Calu3 (cell line): ENCODE results near the gene PCSK6. TPM values are rescaled to one million over a fixed set of nuclear protein-coding genes. Genes with fewer than 3 reads are reported as not detected.

ENCODE experiments used
- BruUV-seq: library from RNA; stranded (reverse); fragments of 400-500 nt; replicated peaks from 2 replicates; lab custom pipeline; 2021; lab: Mats Ljungman, UMichigan
- CTCF ChIA-PET: fragments of 300-600 bp; sonication (Branson Sonifier 250); formaldehyde crosslinking; loops from one replicate; lab custom pipeline; 2022; ENCODE audit warnings: antibody characterized with exemption; lab: Charles Lee
- DNase-seq: peaks from one replicate; pipeline ENCODE4 v3.0.0; 2022
- H3K27ac Mint-ChIP-seq: one replicate; pipeline ENCODE4 v1.8.0; 2022; ENCODE audit warnings: mixed read lengths; ENCODE audit not compliant: unreplicated experiment
- H3K27me3 Mint-ChIP-seq: one replicate; pipeline ENCODE4 v1.8.0; 2022; ENCODE audit warnings: mixed read lengths; ENCODE audit not compliant: unreplicated experiment
- H3K36me3 Mint-ChIP-seq: one replicate; pipeline ENCODE4 v1.8.0; 2022; ENCODE audit warnings: mild to moderate bottlenecking, moderate library complexity, mixed read lengths; ENCODE audit not compliant: insufficient read depth, unreplicated experiment
- H3K4me1 Mint-ChIP-seq: one replicate; pipeline ENCODE4 v1.8.0; 2022; ENCODE audit warnings: mild to moderate bottlenecking, low read depth, mixed read lengths; ENCODE audit not compliant: unreplicated experiment
- H3K4me3 Mint-ChIP-seq: one replicate; pipeline ENCODE4 v1.8.0; 2022; ENCODE audit warnings: mild to moderate bottlenecking, low read depth, moderate library complexity, mixed read lengths; ENCODE audit not compliant: unreplicated experiment
- H3K9me3 Mint-ChIP-seq: one replicate; pipeline ENCODE4 v1.8.0; 2022; ENCODE audit warnings: low read depth, mixed read lengths; ENCODE audit not compliant: unreplicated experiment
- CTCF ChIP-seq: fragments of 200-600 bp; IDR thresholded peaks from one replicate; pipeline ENCODE4 v1.8.0; 2022; ENCODE audit warnings: antibody characterized with exemption; ENCODE audit not compliant: unreplicated experiment
- intact Hi-C: fragments of 100-400 bp; cut with micrococcal nuclease; formaldehyde crosslinking; loops from one replicate; pipeline ENCODE4 v1.10.0; 2022; ENCODE audit not compliant: unreplicated experiment
- total RNA-seq: library from RNA; stranded (reverse); gene quantifications from 2 replicates; pipeline ENCODE4 v1.2.3, GENCODE V29; 2022

PCSK6 gene
- total RNA-seq, 1 experiment from 2014 or later, result 5.1 TPM

- H3K4me3 Mint-ChIP-seq, result no peak overlapping the region
- H3K9me3 Mint-ChIP-seq, result no peaks in the 10 kb centered on the region
- BruUV-seq, result no TSS peak
- no peak overlapping the region for H3K27ac Mint-ChIP-seq
- no peaks in the 10 kb centered on the region for H3K36me3 Mint-ChIP-seq
- CTCF ChIA-PET, result interaction anchor here (0.6 to 1.5 kb wide), 2 partner anchors 79 to 212 kb away, joined by 3 to 4 read pairs; no protein-coding TSS in a partner anchor
- peaks cover 11% of the 10 kb centered on the region for H3K4me1 Mint-ChIP-seq
- peaks cover 57% of the 10 kb centered on the region for H3K27me3 Mint-ChIP-seq
- no peak for DNase-seq
- intact Hi-C loops, result loop anchor here (2.0 kb wide), 1 partner anchor 200 kb away; no protein-coding TSS in a partner anchor
- TF ChIP-seq CTCF, result no peak
Observed at GRCh38 chr15:101500865-101501551, 11.5 kb upstream of the PCSK6 start.

GRCh38 chr15:101499863-101500713 lies 10.6 kb upstream of the PCSK6 start:
- no peak overlapping the region for H3K27ac Mint-ChIP-seq
- intact Hi-C loops, result loop anchor here (2.0 kb wide), 1 partner anchor 199 kb away; no protein-coding TSS in a partner anchor
- no peaks in the 10 kb centered on the region for H3K36me3 Mint-ChIP-seq
- no TSS peak for BruUV-seq
- no peak for DNase-seq
- H3K27me3 Mint-ChIP-seq, result peaks cover 57% of the 10 kb centered on the region
- no peaks in the 10 kb centered on the region for H3K9me3 Mint-ChIP-seq
- TF ChIP-seq CTCF, result no peak
- peaks cover 11% of the 10 kb centered on the region for H3K4me1 Mint-ChIP-seq
- CTCF ChIA-PET, result no interaction called here
- no peak overlapping the region for H3K4me3 Mint-ChIP-seq

- Mint-ChIP-seq H3K4me1 (peaks cover 11% of the 10 kb centered on the region), H3K27me3 (peaks cover 57% of the 10 kb centered on the region), H3K9me3 (no peaks in the 10 kb centered on the region), H3K27ac (no peak overlapping the region), H3K4me3 (no peak overlapping the region), H3K36me3 (no peaks in the 10 kb centered on the region)
- CTCF ChIA-PET, result no interaction called here
- no TSS peak for BruUV-seq
- DNase-seq, result no peak
- no peak for TF ChIP-seq CTCF
- intact Hi-C loops, result no loop called here
Observed at GRCh38 chr15:101498717-101499480, 9.4 kb upstream of the PCSK6 start.

GRCh38 chr15:101498076-101498716 lies 8.7 kb upstream of the PCSK6 start:
- BruUV-seq, result no TSS peak
- Mint-ChIP-seq H3K9me3 (no peaks in the 10 kb centered on the region), H3K27ac (no peak overlapping the region), H3K36me3 (no peaks in the 10 kb centered on the region), H3K4me3 (no peak overlapping the region), H3K27me3 (peaks cover 59% of the 10 kb centered on the region), H3K4me1 (peaks cover 11% of the 10 kb centered on the region)
- TF ChIP-seq CTCF, result no peak
- CTCF ChIA-PET, result no interaction called here
- intact Hi-C loops, result no loop called here
- DNase-seq, result no peak
